SK-N-SH treated with all-trans-retinoic acid at 6 μM for 48 hours (cell line): ENCODE results near the gene DNM1L.

Experiments
- ATAC-seq: fragments of 200-7000 bp; cut with Tn5 transposase; 3 replicates; pipeline ENCODE4 v1.9.1; 2020; ENCODE audit warnings: mild to moderate bottlenecking, moderate library complexity
- BACH2 ChIP-seq: fragments of 250-450 bp; sonication (Bioruptor Pico); IDR thresholded peaks from 2 replicates; pipeline ENCODE4 v1.9.0; 2021; ENCODE audit warnings: mild to moderate bottlenecking, borderline replicate concordance
- CREB5 ChIP-seq: fragments of 250-450 bp; sonication (Bioruptor Pico); IDR thresholded peaks from 2 replicates; pipeline ENCODE4 v1.5.1; 2020; ENCODE audit warnings: low read depth, mild to moderate bottlenecking, moderate library complexity
- CSDC2 ChIP-seq: fragments of 250-450 bp; sonication (Bioruptor Pico); IDR thresholded peaks from 2 replicates; pipeline ENCODE4 v1.5.0; 2020; ENCODE audit warnings: mild to moderate bottlenecking, moderate library complexity
- ESRRG ChIP-seq: fragments of 250-450 bp; sonication (Bioruptor Pico); IDR thresholded peaks from 2 replicates; pipeline ENCODE4 v1.6.1; 2021; ENCODE audit warnings: mild to moderate bottlenecking
- GLIS3 ChIP-seq: fragments of 250-450 bp; sonication (Bioruptor Pico); IDR thresholded peaks from 2 replicates; pipeline ENCODE4 v1.5.0; 2020; ENCODE audit warnings: mild to moderate bottlenecking, moderate library complexity
- ISL1 ChIP-seq: fragments of 250-450 bp; sonication (Bioruptor Pico); IDR thresholded peaks from 2 replicates; pipeline ENCODE4 v2.1.2; 2022; ENCODE audit warnings: mild to moderate bottlenecking, moderate library complexity
- OSR1 ChIP-seq: fragments of 250-450 bp; sonication (Bioruptor Pico); IDR thresholded peaks from 2 replicates; pipeline ENCODE4 v1.8.0; 2022; ENCODE audit warnings: moderate library complexity, mild to moderate bottlenecking, inconsistent platforms
- PATZ1 ChIP-seq: fragments of 250-450 bp; sonication (Bioruptor Pico); IDR thresholded peaks from 2 replicates; pipeline ENCODE4 v1.8.0; 2020; ENCODE audit warnings: mild to moderate bottlenecking, moderate library complexity, borderline replicate concordance
- POU6F1 ChIP-seq: fragments of 250-450 bp; sonication (Bioruptor Pico); IDR thresholded peaks from 2 replicates; pipeline ENCODE4 v1.8.0; 2021; ENCODE audit warnings: low read depth, mild to moderate bottlenecking, moderate library complexity, borderline replicate concordance
- PPARA ChIP-seq: fragments of 250-450 bp; sonication (Bioruptor Pico); IDR thresholded peaks from 2 replicates; pipeline ENCODE4 v1.5.0; 2020; ENCODE audit warnings: mild to moderate bottlenecking, borderline replicate concordance
- RARB ChIP-seq: fragments of 250-450 bp; sonication (Bioruptor Pico); IDR thresholded peaks from 2 replicates; pipeline ENCODE4 v1.8.0; 2021; ENCODE audit warnings: mild to moderate bottlenecking, moderate library complexity
- SNAI2 ChIP-seq: fragments of 250-450 bp; sonication (Bioruptor Pico); IDR thresholded peaks from 2 replicates; pipeline ENCODE4 v1.5.0; 2020; ENCODE audit warnings: mild to moderate bottlenecking, moderate library complexity
- TCF4 ChIP-seq: fragments of 250-450 bp; sonication (Bioruptor Pico); IDR thresholded peaks from 2 replicates; pipeline ENCODE4 v1.8.0; 2021; ENCODE audit warnings: mild to moderate bottlenecking, moderate library complexity, borderline replicate concordance
- TOX ChIP-seq: fragments of 250-450 bp; sonication (Bioruptor Pico); IDR thresholded peaks from 2 replicates; pipeline ENCODE4 v1.8.0; 2021; ENCODE audit warnings: mild to moderate bottlenecking, moderate library complexity, borderline replicate concordance
- ZC3H10 ChIP-seq: fragments of 250-450 bp; sonication (Bioruptor Pico); IDR thresholded peaks from 2 replicates; pipeline ENCODE4 v1.5.1; 2021; ENCODE audit warnings: mild to moderate bottlenecking, moderate library complexity
- ZFP30 ChIP-seq: fragments of 450-650 bp; formaldehyde crosslinking; IDR thresholded peaks from 2 replicates; pipeline ENCODE4 v1.5.0; 2022; ENCODE audit warnings: mild to moderate bottlenecking, moderate library complexity
- ZNF565 ChIP-seq: fragments of 450-650 bp; formaldehyde crosslinking; conservative IDR thresholded peaks from 2 replicates; pipeline ENCODE4 v1.5.0; 2020; ENCODE audit warnings: low read depth, mild to moderate bottlenecking, moderate library complexity
- ZNF70 ChIP-seq: fragments of 450-650 bp; formaldehyde crosslinking; IDR thresholded peaks from 2 replicates; pipeline ENCODE4 v1.5.0; 2020; ENCODE audit warnings: mild to moderate bottlenecking, moderate library complexity
- TF ChIP-seq, protein P1 (sequence below): fragments of 250-450 bp; sonication (Bioruptor Pico); IDR thresholded peaks from 2 replicates; pipeline ENCODE4 v1.5.0; 2020; ENCODE audit warnings: mild to moderate bottlenecking, moderate library complexity

DNM1L gene

DNA sequence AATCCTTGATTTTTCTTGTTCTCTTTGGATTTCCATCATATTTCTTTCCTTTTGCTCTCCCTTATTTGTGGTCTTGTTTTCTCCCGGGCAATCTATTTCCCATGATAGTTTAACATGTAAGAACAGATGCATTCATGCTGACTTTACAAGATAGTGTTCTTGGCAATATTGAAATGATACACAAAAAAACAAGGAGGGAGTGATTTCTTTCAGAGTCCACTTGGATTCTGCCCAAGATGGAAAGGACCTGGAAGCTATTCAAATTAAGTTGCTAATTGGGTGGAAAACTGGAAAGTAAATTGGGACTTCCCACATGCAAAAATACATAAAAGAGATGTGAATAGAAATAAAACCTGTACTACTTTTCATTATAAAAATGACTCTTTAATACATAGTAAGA lies 91.0 kb downstream of the DNM1L start:
- TF ChIP-seq RARB (no peak), POU6F1 (no peak), TOX (CRISPR knock-in tag) (no peak), PATZ1 (CRISPR knock-in tag) (no peak), OSR1 (CRISPR knock-in tag) (no peak), ZNF565 (no peak), CREB5 (CRISPR knock-in tag) (no peak), ZNF70 (CRISPR knock-in tag) (no peak), BACH2 (no peak), TCF4 (CRISPR knock-in tag) (no peak), PPARA (no peak), GLIS3 (CRISPR knock-in tag) (no peak), ESRRG (CRISPR knock-in tag) (no peak)
- no peak for ATAC-seq

- no peak for ATAC-seq
- no peak for TF ChIP-seq CSDC2 (CRISPR knock-in tag)
- TF ChIP-seq POU6F1: no peak
- TF ChIP-seq TOX (CRISPR knock-in tag): no peak
- TF ChIP-seq PATZ1 (CRISPR knock-in tag): no peak
- TF ChIP-seq SNAI2 (CRISPR knock-in tag): no peak
- TF ChIP-seq GLIS3 (CRISPR knock-in tag): no peak
- TF ChIP-seq ISL1 (CRISPR knock-in tag): no peak
These were observed 94.6 kb downstream of the DNM1L start for GRCh38 chr12:32773691-32774090.

DNA sequence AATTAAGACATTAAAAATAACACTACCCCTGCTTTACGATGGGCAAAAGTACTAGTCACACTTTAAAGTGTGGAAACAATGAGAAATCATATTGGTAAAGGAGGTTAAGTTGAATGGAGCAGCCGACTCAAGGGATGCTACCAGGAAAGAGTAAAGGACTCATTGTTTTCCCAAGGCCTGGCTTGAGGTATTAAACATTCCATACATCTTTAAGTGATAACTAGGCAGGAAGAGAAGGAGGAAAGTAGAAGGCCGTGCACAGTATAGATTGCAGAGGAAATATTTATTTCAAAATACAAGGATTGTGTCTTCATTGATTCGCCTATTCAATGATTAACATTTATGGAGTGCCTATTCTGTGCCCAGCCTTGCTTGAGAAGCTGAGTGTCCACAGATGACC lies 97.2 kb downstream of the DNM1L start:
- ATAC-seq: no peak
- TF ChIP-seq TOX (CRISPR knock-in tag) (no peak), TCF4 (CRISPR knock-in tag) (no peak), BACH2 (no peak), ZFP30 (CRISPR knock-in tag) (no peak), ZC3H10 (no peak), CREB5 (CRISPR knock-in tag) (no peak)

DNA sequence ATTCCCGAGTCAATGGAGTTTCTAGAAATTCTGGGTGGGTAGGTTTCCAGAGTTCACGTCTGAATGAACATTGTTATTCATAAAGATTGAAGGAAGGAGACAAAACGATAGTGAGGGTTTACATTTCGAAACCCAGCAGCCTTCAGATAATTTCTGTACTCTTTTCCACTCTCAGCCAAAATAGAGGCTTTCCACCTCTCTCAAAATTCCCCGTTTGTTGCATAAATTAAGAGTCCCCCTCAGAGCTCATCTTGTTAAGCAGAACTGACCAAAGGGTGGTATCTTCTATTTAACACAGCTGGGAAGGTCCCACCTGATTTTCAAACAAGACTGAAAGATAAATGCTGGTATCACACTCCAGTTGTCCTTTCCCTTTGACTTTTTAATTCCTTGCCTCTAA lies 98.1 kb downstream of the DNM1L start:
- no peak for ATAC-seq
- TF ChIP-seq PPARA (no peak), POU6F1 (no peak)
- TF ChIP-seq, protein P1, sequence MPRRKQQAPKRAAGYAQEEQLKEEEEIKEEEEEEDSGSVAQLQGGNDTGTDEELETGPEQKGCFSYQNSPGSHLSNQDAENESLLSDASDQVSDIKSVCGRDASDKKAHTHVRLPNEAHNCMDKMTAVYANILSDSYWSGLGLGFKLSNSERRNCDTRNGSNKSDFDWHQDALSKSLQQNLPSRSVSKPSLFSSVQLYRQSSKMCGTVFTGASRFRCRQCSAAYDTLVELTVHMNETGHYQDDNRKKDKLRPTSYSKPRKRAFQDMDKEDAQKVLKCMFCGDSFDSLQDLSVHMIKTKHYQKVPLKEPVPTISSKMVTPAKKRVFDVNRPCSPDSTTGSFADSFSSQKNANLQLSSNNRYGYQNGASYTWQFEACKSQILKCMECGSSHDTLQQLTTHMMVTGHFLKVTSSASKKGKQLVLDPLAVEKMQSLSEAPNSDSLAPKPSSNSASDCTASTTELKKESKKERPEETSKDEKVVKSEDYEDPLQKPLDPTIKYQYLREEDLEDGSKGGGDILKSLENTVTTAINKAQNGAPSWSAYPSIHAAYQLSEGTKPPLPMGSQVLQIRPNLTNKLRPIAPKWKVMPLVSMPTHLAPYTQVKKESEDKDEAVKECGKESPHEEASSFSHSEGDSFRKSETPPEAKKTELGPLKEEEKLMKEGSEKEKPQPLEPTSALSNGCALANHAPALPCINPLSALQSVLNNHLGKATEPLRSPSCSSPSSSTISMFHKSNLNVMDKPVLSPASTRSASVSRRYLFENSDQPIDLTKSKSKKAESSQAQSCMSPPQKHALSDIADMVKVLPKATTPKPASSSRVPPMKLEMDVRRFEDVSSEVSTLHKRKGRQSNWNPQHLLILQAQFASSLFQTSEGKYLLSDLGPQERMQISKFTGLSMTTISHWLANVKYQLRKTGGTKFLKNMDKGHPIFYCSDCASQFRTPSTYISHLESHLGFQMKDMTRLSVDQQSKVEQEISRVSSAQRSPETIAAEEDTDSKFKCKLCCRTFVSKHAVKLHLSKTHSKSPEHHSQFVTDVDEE (CRISPR knock-in tag): no peak
